HG03571 (cell line): ENCODE results near the gene NUBPL.
"Not testable (repeated sequence)": the region's sequence is repeated elsewhere in the genome, so short reads cannot be mapped to it uniquely, and the experiment has no call there.

Experiments used
- ATAC-seq: cut with Tn5 transposase; IDR thresholded peaks from one replicate; pipeline ENCODE4 v1.9.1; 2021; ENCODE audit not compliant: unreplicated experiment

NUBPL gene

GRCh38 chr14:31576949-31577348 is 15.7 kb downstream of the NUBPL start:
- no peak for ATAC-seq

- no peak for ATAC-seq
These were observed 17.1 kb downstream of the NUBPL start for GRCh38 chr14:31578266-31578665.

GRCh38 chr14:31578792-31579501 is 17.7 kb downstream of the NUBPL start:
- ATAC-seq: no peak

GRCh38 chr14:31580234-31580633 is 19.0 kb downstream of the NUBPL start:
- no peak for ATAC-seq

GRCh38 chr14:31582286-31582691 is 21.1 kb downstream of the NUBPL start:
- ATAC-seq: no peak

GRCh38 chr14:31582836-31583452 is 21.7 kb downstream of the NUBPL start:
- ATAC-seq: no peak

GRCh38 chr14:31590206-31590605 is 29.0 kb downstream of the NUBPL start:
- no peak for ATAC-seq

GRCh38 chr14:31592122-31592521 is 30.9 kb downstream of the NUBPL start:
- ATAC-seq: no peak

GRCh38 chr14:31592631-31593030 is 31.4 kb downstream of the NUBPL start:
- ATAC-seq: no peak

- no peak for ATAC-seq
These were observed 35.3 kb downstream of the NUBPL start for GRCh38 chr14:31596342-31597095.

- ATAC-seq: no peak
These were observed 44.5 kb downstream of the NUBPL start for GRCh38 chr14:31605702-31606101.

GRCh38 chr14:31611778-31612433 is 50.7 kb downstream of the NUBPL start:
- ATAC-seq: no peak

GRCh38 chr14:31613188-31613587 is 52.0 kb downstream of the NUBPL start:
- ATAC-seq: no peak

GRCh38 chr14:31618884-31619283 is 57.7 kb downstream of the NUBPL start:
- not testable (repeated sequence) for ATAC-seq

GRCh38 chr14:31619440-31619839 is 58.2 kb downstream of the NUBPL start:
- ATAC-seq: no peak

- not testable (repeated sequence) for ATAC-seq
These were observed 59.7 kb downstream of the NUBPL start for GRCh38 chr14:31620898-31621297.

GRCh38 chr14:31622060-31622459 is 60.9 kb downstream of the NUBPL start:
- ATAC-seq: no peak

GRCh38 chr14:31652900-31653299 is 91.7 kb downstream of the NUBPL start:
- not testable (repeated sequence) for ATAC-seq

- ATAC-seq: no peak
These were observed 96.7 kb downstream of the NUBPL start for GRCh38 chr14:31657917-31658316.

- ATAC-seq: no peak
These were observed 98.1 kb downstream of the NUBPL start for GRCh38 chr14:31659278-31659677.

GRCh38 chr14:31660191-31660590 is 99.0 kb downstream of the NUBPL start:
- ATAC-seq: no peak
